GM12873 (cell line): ENCODE measurements around the gene RPL36A.

Source experiments
- TF ChIP-seq, protein P1 (sequence below): IDR thresholded peaks from 2 replicates; pipeline ENCODE4 v1.5.1; 2012; ENCODE audit warnings: low read depth, mild to moderate bottlenecking, moderate library complexity, low read length, control low read depth; ENCODE audit not compliant: insufficient read depth; ENCODE audit errors: missing control alignments

The RPL36A gene

GRCh38 chrX:101390664-101391525, at the start of gene RPL36A:
TSS of gene RPL36A (plus strand) at chrX:101391011. CDS start at chrX:101391044, 33 bp downstream.
- TF ChIP-seq, protein P1, sequence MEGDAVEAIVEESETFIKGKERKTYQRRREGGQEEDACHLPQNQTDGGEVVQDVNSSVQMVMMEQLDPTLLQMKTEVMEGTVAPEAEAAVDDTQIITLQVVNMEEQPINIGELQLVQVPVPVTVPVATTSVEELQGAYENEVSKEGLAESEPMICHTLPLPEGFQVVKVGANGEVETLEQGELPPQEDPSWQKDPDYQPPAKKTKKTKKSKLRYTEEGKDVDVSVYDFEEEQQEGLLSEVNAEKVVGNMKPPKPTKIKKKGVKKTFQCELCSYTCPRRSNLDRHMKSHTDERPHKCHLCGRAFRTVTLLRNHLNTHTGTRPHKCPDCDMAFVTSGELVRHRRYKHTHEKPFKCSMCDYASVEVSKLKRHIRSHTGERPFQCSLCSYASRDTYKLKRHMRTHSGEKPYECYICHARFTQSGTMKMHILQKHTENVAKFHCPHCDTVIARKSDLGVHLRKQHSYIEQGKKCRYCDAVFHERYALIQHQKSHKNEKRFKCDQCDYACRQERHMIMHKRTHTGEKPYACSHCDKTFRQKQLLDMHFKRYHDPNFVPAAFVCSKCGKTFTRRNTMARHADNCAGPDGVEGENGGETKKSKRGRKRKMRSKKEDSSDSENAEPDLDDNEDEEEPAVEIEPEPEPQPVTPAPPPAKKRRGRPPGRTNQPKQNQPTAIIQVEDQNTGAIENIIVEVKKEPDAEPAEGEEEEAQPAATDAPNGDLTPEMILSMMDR: peak; percentile 77

DNA sequence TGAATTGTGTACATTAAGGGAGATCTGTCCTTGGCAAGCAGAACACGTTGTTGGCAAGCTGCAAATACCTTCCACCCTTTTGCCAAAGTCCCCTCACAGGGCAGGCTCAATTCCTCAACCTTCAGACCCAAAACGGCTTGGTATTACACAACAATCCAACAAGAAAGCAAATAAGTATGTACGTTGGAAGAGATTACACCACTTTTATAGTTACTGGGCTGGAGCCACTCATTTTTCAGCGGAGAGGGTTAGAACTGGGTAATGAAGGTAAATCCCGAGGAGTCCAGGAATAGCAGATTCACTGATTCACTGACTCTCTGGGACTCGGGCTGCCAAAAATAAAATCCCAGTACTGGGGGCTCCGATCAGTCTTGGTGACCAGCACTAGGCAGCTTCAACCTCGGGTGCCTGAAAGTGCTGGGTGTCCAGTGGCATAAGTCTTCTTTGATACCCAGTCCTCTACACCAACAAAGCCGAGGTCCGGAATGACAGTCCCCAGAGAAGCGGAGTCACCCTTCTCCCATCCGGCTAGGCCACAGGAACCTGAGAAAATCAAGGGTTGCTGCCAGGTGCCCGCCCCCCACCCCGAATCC, 42.9 kb upstream of the RPL36A start:
- TF ChIP-seq, protein P1: no peak

- TF ChIP-seq, protein P1: no peak
These were observed 42.2 kb upstream of the RPL36A start, which contains the start of gene TIMM8A for GRCh38 chrX:101348452-101349192. TSS of gene TIMM8A (minus strand) at chrX:101348742. CDS start at chrX:101348664, 78 bp downstream.

DNA sequence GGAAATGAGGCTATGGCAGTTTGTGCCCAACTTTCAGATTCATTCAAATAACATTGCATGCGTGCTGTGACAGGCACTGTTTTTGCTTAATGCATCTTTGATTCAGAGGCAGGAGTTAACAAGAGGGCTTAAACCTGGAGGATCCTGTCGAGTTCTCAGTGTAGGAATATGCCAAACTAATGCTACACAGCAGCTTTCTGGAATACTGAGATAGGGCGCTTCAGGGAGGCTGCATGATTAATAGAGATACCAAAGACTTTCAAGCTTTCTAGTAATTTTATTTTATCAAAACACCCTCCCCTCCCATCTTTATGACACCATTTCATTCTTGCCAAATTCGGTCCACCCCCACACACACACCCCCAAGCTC, 41.6 kb upstream of the RPL36A start:
- TF ChIP-seq, protein P1: no peak

DNA sequence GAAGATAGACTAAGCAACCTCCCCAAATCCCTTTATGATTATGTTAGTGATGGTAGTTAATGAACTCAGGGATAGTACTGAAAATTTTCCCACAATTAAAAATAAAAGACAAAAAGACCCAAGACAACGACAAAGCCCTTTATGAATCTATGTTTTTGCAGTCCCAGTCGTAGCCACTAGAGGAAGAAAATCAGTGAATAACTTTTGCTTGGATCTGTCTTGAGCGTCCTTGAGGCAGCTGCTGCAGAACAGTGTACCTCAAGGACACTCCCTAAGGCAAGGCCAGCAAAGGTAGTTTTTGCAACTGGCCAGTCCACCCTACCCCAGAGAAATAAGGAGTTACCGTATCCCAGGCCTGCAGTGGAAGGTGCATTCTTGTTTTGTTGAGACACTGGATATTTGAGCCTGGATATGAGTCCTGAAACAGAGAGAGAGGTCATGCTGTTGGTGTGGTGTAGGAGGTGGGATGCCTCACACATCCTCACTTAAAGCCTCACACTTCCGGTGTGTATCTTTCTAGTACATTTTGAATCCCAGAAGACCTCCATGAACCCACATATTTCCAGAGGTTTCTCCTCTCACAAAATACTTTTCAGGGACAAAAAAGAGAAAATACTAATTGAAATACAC, 33.5 kb upstream of the RPL36A start:
- TF ChIP-seq, protein P1: peak; percentile 56

DNA sequence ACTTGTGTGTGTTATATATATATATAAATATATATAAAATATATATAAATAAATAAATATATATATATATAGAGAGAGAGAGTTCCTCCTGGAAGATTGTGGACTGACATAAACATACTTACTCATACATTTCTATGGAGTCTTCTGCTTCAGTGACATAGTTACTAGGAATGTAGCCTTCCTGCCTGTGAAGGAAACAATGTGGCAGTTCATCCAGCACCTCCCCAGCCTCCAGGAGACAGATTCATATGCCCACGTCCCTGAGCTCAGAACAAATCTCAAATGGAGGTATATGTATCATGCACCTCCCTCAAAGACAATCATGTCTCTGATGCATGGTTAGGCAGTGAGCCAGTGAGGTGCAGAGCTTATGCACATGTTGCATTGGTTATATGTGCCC, 30.8 kb upstream of the RPL36A start:
- TF ChIP-seq, protein P1: no peak
